Lower lobe of right lung (tissue), 2 donors: ENCODE data around the gene DHODH. TPM values are rescaled to one million over a fixed set of nuclear protein-coding genes. Genes with fewer than 3 reads are reported as not detected.
A peak's percentile ranks its signal among the peaks of the same experiment; 100 is the strongest.

Experiments used
- ATAC-seq, 2 donors: fragments of 200-7000 bp; cut with Tn5 transposase; one replicate each; pipeline ENCODE4 v1.9.1; 2020 to 2022; ENCODE audit warnings: mild to moderate bottlenecking in 2 of 2, moderate library complexity in 2 of 2
- DNase-seq: peaks from one replicate; pipeline ENCODE4 v3.0.0-alpha.2; 2020
- H3K27ac ChIP-seq: fragments of 200-600 bp; one replicate; pipeline ENCODE4 v1.8.0; 2022
- H3K27me3 ChIP-seq: fragments of 200-600 bp; one replicate; pipeline ENCODE4 v1.8.0; 2022; ENCODE audit warnings: low read depth
- H3K36me3 ChIP-seq: fragments of 200-600 bp; one replicate; pipeline ENCODE4 v1.8.0; 2022; ENCODE audit warnings: mild to moderate bottlenecking
- H3K4me1 ChIP-seq: fragments of 200-600 bp; one replicate; pipeline ENCODE4 v1.8.0; 2022
- H3K4me3 ChIP-seq: fragments of 200-600 bp; one replicate; pipeline ENCODE4 v1.8.0; 2022; ENCODE audit warnings: mild to moderate bottlenecking
- H3K9me3 ChIP-seq: fragments of 200-600 bp; one replicate; pipeline ENCODE4 v1.8.0; 2022
- CTCF ChIP-seq: fragments of 200-600 bp; IDR thresholded peaks from one replicate; pipeline ENCODE4 v1.8.0; 2022; ENCODE audit warnings: antibody characterized with exemption, mild to moderate bottlenecking
- intact Hi-C: fragments of 100-400 bp; cut with DNase I; formaldehyde crosslinking; loops from one replicate; pipeline ENCODE4 v1.11.0; 2022
- total RNA-seq: library from RNA; stranded (reverse); fragmentation: NEBNext Ultra II Directional; extraction: Animal tissue kit (Norgen Biotek cat#: 25700); gene quantifications from one replicate; pipeline ENCODE4 v1.2.1, GENCODE V29; 2021
- donor health status: DM: no; HTN: yes; CAD: no; lungs with severe emphysema.

Gene DHODH
- total RNA-seq, 1 donor from 2014 or later, result 8.2 TPM

GRCh38 chr16:72015124-72015523, 6.6 kb downstream of the DHODH start:
- Histone ChIP-seq H3K27me3 (no peaks in the 10 kb centered on the region), H3K9me3 (no peaks in the 10 kb centered on the region), H3K27ac (peak overlapping the region; percentile 74), H3K4me3 (no peak overlapping the region), H3K4me1 (peaks cover 44% of the 10 kb centered on the region), H3K36me3 (peaks cover 13% of the 10 kb centered on the region)
- DNase-seq, result no peak
- peak; percentile 30 to 37 for ATAC-seq
- TF ChIP-seq CTCF, result no peak
- intact Hi-C loops, result no loop called here

GRCh38 chr16:72018470-72018869, 9.9 kb downstream of the DHODH start:
- DNase-seq (no peak), ATAC-seq (no peak)
- Histone ChIP-seq H3K4me3 (no peak overlapping the region), H3K27ac (peak overlapping the region; percentile 74), H3K36me3 (peaks cover 39% of the 10 kb centered on the region), H3K9me3 (no peaks in the 10 kb centered on the region), H3K4me1 (peaks cover 33% of the 10 kb centered on the region), H3K27me3 (no peaks in the 10 kb centered on the region)
- intact Hi-C loops, result no loop called here
- TF ChIP-seq CTCF, result no peak

- Histone ChIP-seq H3K27me3 (no peaks in the 10 kb centered on the region), H3K4me1 (peaks cover 9% of the 10 kb centered on the region), H3K4me3 (no peak overlapping the region), H3K36me3 (peaks cover 62% of the 10 kb centered on the region), H3K9me3 (no peaks in the 10 kb centered on the region), H3K27ac (no peak overlapping the region)
- TF ChIP-seq CTCF, result no peak
- ATAC-seq, result no peak
- intact Hi-C loops, result no loop called here
- DNase-seq, result no peak
These were observed 12.5 kb downstream of the DHODH start for GRCh38 chr16:72021043-72021442.

- Histone ChIP-seq H3K4me1 (no peaks in the 10 kb centered on the region), H3K9me3 (no peaks in the 10 kb centered on the region), H3K27me3 (no peaks in the 10 kb centered on the region), H3K27ac (no peak overlapping the region), H3K36me3 (peaks cover 64% of the 10 kb centered on the region), H3K4me3 (no peak overlapping the region)
- DNase-seq, result no peak
- ATAC-seq, result no peak
- TF ChIP-seq CTCF, result no peak
- intact Hi-C loops, result no loop called here
These were observed 13.6 kb downstream of the DHODH start for GRCh38 chr16:72022127-72022526.

GRCh38 chr16:72023962-72024361, 15.4 kb downstream of the DHODH start:
- no peak overlapping the region for H3K4me3 ChIP-seq
- H3K9me3 ChIP-seq, result no peaks in the 10 kb centered on the region
- ATAC-seq, result no peak
- DNase-seq, result no peak
- no peaks in the 10 kb centered on the region for H3K4me1 ChIP-seq
- no peak for TF ChIP-seq CTCF
- no peaks in the 10 kb centered on the region for H3K27me3 ChIP-seq
- H3K36me3 ChIP-seq, result peaks cover 65% of the 10 kb centered on the region
- H3K27ac ChIP-seq, result no peak overlapping the region
- intact Hi-C loops, result no loop called here

- Histone ChIP-seq H3K27me3 (no peaks in the 10 kb centered on the region), H3K36me3 (peaks cover 61% of the 10 kb centered on the region), H3K9me3 (no peaks in the 10 kb centered on the region), H3K4me1 (no peaks in the 10 kb centered on the region), H3K27ac (peak overlapping the region; percentile 18), H3K4me3 (no peak overlapping the region)
- intact Hi-C loops, result no loop called here
- no peak for DNase-seq
- no peak for ATAC-seq
- TF ChIP-seq CTCF, result no peak
These were observed 16.4 kb downstream of the DHODH start for GRCh38 chr16:72024862-72025382.
